ENCODE results near the gene SLC26A1.
"Not testable (repeated sequence)": the region's sequence is repeated elsewhere in the genome, so short reads cannot be mapped to it uniquely, and the experiment has no call there.

SLC26A1 gene

GRCh38 chr4:952881-953573 is 40.2 kb downstream of the SLC26A1 start:
- DNase-seq = no peak

DNA sequence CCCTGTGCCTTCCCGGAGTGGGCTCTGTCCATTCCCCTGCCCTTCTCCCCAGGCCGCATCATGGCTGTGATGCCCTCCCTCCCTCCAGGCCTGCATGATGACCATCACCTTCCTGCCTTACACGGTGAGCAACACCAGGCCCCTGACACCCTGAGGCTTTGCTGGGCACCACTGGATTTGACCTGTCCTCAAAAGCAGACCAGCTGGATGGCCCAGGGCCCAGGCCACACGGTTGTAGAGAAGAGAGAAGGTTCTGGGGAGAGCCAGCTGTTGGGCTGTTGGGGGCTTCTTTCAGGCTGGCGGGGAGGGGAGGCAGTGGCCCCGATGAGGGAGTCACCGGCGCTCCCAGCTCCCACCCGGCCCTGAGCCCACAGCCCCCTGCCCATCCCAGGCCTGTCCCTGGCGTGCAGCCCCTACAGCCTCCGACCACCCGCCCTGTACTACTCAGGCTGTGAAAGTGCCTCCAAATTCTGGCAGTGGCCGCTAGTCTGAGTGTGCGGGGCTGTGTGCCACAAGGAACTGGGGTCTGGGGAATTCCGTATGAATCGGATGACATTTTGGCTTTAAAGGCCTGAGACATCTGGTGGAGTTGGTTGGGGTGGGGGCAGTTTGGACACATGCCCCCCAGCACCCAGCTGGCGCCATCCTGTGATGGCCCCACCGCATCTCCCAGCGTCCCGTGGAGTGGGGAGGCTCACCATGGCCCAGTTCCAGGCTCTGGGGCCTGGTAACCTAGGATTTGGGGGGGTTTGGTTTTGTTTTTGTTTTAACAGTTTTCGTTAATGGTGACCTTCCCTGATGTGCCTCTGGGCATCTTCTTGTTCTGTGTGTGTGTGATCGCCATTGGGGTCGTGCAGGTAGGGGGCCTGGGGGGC is 41.4 kb downstream of the SLC26A1 start:
- no peak for DNase-seq

- DNase-seq = no peak
Observed at GRCh38 chr4:951186-951585, 42.0 kb downstream of the SLC26A1 start.

DNA sequence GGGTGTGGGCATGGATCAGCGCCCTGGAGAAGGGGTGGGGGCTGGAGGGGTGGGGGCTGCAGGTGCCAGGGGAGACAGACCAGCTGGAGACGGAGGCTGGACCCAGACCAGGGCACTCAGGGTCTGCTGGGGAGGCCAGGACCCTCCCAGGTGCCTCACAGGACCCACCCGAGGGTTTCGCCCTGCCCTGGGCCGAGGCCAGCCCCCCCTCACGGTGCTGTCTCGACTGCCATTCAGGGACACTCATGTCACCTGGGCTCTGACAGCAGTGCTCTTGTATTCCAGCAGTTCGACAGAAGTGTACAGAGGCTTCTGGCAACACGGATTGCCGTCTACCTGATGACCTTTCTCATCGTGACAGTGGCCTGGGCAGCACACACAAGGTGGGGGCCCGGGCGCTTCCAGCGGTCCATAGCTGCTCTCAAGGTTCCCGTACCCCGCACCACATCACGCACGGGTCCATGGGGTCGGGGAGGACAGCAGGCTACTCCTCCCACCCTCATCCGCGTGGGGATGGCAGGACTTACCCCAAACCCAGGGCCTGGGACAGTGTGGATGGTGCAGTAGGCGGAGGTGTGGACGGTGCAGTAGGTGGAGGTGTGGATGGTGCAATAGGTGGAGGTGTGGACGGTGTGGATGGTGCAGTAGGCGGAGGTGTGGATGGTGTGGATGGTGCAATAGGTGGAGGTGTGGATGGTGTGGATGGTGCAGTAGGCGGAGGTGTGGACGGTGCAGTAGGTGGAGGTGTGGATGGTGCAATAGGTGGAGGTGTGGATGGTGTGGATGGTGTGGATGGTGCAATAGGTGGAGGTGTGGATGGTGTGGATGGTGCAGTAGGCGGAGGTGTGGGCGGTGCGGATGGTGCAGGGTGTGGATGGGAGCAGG is 42.8 kb downstream of the SLC26A1 start:
- no peak for DNase-seq

DNA sequence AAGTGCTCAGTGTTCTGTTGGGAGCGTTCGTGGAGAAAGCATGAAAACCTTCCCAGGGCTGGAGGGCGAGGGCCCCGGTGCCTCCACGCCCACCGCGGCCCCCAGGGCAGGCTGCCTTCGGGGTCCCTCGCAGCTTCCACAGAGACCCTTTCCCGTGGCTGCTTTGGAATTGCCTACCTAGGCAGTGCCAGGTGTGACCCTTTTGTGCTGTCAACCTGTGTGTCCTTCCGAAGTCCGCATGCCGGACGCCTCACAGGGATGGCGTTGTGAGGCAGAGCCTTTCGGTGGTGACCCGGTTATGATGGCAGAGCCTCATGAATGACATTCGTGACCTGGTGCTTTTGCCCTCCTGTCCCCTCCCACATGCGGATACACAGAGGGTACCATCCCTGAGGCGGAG is 43.5 kb downstream of the SLC26A1 start:
- no peak for DNase-seq

DNA sequence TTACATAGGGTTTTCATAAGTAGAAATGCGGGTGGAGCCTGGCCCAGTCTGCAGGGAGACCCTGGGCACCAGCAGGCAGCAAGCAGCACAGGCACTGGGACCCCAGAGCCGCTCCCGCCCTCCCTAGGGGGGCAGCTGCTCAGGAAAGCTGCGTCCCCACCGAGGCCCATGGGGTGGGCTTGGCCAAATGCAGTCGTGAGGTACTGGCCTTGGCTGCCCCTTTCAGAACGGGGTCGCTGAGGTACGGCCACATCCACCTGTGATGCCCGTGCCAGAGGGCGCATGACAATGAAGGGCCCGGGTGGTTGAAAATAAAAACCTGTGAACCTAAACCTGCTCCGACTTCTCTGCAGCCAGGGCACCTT is 44.3 kb downstream of the SLC26A1 start:
- DNase-seq = no peak

DNA sequence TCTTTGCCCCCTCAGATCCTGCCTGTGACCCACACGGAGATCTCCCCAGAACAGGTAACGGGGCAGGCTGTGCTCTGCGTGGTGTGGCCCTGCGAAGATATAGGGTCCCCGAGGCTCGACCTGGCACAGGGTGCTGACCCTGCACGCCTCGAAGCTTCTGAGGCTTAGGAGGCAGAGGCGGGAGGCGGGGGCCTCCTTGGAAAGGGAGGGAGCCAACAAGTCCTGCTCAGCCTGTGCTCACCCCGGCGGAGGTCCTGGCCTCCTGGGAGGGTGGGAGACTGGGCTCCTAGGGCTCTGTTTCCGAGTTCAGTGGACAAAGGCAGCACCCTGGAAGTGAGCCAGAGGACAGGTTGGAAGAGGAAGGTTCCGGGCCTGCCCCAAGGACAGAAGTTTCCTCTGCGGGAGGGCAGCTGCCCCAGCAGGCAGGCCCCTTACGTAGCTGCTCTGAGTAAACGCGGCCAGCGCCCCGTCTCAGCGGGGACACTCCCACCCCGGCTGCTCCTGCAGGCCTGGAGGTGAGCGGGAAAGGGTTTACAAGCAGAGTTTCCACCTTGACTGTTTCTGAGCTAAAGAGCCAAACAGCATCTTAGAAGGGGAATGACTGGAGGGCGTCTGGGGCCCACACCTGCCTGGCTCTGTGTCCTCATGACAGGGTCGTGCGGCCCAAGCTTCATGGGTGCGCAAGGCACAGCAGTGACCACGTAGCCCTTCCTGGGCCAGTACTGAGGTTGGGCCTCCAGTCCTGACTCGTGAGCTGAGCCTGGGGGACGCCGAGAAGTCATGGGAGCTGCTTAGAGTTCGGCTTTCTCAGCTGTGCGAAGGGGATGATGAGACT is 44.9 kb downstream of the SLC26A1 start:
- no peak for DNase-seq

DNA sequence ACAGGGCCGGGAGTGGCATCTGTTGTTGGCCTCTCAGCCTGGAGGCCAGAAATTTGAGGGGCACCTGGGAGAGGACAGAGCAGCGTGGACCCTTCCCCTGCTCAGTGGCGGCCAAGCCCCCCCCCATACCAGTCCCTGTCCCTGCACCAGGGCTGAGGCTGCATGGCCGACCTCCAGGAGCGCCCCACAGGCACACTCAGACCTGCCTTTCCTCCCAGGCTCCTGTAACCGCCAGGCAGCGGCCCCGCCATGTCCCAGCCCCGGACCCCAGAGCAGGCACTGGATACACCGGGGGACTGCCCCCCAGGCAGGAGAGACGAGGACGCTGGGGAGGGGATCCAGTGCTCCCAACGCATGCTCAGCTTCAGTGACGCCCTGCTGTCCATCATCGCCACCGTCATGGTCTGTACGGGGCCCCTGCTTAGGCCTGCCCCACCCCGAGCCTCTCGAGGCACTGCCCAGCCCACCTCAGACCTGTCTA is 45.7 kb downstream of the SLC26A1 start:
- no peak for DNase-seq

DNA sequence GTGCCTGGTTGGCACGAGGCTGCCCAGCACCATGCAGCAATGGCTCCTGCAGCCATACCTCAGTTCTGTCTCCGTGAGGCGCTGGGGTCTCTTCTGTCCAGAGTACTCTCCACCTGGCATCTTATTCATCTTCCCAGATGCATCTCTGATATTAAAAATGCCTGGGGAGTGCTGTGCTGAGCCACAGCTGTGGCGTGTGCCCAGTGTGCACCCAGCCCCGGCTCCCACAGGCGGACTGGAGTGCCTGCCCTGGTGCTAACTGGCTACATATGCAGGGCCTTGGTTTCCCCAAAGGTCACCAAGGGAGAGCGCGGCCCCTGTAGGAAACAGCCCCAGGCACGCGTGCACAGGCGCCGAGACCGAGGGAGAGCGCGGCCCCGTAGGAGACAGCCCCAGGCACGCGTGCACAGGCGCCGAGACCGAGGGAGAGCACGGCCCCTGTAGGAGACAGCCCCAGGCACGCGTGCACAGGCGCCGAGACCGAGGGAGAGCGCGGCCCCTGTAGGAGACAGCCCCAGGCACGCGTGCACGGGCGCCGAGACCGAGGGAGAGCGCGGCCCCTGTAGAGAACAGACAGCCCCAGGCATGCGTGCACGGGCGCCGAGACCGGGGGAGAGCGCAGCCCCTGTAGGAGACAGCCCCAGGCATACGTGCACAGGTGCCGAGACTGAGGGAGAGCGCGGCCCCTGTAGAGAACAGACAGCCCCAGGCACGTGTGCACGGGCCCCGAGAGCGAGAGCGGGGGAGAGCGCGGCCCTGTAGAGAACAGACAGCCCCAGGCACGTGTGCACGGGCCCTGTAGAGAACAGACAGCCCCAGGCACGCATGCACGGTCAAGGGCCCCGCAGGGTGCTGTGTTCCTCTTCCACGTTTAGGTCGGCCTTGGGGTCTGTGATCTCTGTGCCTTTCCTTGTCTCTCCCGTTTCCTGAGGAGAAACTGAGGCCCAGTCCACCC is 46.4 kb downstream of the SLC26A1 start:
- DNase-seq = no peak

DNA sequence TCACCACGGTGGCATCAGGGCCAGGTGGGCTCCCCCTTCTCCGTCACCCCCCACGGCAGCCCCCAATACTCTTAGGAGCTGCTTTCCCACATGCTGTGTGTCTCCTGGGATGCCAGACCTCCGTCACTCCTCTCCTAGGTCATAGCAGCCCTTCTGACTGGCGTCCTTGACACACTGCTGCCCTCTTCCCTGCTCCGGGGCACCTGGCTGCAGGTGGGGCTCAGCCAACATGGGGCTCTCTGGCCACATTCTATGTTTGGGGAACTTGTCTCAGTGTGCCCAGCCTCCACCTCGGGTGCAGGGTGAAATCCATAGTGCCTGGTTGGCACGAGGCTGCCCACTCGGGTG is 47.1 kb downstream of the SLC26A1 start:
- DNase-seq = no peak

- no peak for DNase-seq
Observed at GRCh38 chr4:945274-946102, 47.7 kb downstream of the SLC26A1 start.

GRCh38 chr4:939508-939907 is 53.7 kb downstream of the SLC26A1 start:
- not testable (repeated sequence) for DNase-seq

Data from NCI-H226 (cell line).